ENCODE measurements around the gene CAMKV.

The CAMKV gene

DNA sequence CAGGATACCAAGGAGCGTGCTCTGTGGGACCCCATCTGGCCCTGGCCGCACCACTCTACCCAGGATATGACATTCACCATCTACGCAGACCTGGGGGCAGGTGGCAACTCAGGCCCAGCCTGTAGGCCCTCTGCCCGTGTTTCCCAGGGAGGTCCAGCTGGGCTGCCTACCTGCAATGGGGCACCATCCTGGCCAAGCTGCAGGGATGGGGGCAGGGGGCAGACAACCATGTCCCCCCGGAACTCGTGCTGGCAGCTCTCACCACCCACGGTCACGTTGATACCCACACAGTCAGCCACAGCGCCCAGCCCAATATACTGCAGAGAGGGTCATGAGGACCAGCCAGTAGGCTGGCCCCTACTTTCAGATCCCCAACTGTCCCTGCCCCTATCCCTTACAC lies 26.1 kb upstream of the CAMKV start:
- no peak for DNase-seq (ENCODE audit: low read depth)

DNA sequence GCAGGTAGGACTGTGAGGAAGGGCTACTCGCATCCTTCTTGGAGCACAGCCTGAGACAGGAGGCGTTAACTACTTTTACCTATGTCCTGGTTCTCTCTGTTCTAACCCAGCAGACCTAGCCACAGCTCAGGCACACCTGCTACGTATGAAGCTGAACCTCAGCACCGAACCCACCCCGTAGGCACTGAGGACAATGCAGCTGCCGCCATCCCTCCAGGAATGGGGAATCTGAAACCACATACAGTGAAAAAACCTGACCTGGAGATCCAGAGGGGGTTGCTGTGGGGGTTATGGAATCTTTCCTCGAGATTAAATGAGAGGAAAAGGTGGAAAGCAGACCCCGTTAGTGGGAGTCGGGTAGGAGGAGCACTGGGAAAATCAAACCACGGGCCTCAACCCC lies 19.6 kb upstream of the CAMKV start:
- DNase-seq (ENCODE audit: low read depth) = no peak

DNA sequence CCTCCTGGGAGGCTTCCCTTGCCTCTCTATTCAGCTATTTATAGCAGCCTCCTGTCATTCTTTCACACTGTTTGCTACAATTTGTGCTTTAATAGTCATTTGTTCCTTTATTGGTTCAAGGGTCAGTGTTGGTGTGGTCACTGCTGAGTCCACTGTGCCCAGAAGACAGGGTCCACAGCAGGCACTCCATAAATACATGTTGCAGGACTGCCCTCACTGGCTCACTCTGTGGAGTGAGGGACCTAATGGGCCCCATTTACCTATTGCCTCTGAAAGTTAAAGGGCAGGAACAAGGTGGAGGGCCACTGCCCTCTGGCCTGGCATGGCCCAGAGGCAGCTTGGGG lies 17.2 kb upstream of the CAMKV start:
- no peak for DNase-seq (ENCODE audit: low read depth)

DNA sequence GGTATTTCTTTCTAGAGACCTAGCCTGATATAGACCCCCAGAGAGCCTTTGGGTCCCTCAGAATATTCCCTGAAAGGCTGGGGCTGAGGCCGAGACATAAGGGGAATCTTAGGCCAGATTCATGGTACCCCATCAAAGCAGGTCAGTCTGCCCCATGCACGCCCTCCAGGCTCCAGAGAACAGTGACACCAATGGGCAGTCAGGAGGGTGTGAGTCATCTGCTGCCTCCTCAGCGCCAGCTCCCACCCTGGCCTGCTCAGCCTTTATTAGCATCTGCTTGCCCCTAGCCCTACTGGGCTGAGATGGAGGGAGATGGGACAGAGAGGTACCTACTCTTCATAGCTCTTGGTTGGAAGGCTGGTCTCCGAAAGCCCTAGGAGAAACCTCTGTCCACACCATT lies 14.3 kb upstream of the CAMKV start:
- DNase-seq (ENCODE audit: low read depth) = no peak

DNA sequence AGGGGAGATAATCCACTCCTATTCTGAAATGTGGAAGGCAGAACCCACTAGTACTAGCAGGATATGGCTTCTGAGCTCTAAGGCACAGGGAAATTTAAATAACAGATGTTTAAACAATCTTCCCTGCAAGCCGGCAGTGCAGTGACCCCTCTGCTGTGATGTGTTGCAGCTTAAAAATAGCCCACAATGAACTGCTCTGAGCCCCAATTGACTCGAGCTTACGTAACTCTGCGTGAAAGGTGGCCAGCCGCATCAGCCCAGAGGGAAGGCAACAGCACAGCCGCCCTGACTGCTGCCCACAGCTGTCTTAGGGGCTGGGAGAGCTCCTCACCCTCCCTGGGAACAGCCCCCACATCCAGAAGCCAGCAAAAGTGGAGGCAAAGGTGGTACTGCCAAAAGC lies 12.5 kb upstream of the CAMKV start:
- no peak for DNase-seq (ENCODE audit: low read depth)

DNA sequence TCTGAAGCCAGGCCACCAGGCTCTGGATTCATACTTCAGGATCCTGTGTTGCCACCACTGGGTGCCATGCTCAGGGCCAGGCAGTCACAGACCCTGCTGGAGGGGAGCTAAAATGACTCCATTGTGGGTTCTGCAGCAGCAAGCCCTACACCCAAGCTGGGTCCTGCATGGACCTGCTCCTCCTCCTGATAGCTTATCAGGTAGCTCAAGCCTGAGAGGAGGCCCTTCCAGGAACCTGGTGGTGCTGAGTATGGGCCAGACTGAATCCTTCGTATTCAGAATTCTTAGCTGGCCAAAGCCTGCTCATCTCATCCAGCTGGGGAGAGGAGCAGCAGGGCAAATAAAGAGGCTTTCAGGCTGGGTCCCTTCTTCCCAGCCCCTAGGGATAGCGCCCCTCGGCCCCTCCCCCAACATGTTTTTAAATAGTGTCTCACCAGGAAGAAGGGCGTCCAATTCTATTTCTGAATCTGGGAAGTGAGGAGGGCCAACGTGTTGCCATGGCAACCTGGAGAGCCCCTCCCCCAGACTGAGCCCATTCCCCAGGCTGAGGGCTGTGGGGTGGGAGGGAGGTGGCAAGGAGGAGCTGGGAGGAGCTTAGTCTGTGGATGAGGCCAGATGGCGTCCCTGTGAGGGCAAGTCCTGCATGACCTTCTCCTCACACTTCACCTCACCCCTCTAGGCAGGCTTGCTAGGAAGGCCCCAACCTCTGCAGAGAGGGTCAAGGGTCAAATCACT lies 11.0 kb upstream of the CAMKV start:
- DNase-seq (ENCODE audit: low read depth) = no peak

DNA sequence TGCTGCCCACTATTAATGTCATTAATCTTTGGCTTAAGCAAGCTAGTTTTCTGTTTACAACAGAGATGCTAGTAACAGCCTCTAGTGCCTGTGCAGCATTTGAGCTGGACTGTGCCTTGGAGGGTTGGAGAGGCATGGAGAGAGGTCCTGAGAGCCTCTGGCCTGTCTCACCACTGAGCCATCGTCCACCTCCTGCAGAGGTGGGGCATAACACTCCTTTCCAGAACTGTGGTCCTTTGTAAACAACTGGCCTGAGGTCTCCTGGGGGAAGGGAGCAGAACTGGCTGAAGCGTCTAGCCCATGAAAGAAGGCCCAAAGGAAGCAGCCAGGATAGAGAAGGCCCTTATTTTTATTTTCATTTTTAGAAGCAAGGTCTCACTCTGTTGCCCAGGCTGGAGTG lies 10.0 kb upstream of the CAMKV start:
- no peak for DNase-seq (ENCODE audit: low read depth)

DNA sequence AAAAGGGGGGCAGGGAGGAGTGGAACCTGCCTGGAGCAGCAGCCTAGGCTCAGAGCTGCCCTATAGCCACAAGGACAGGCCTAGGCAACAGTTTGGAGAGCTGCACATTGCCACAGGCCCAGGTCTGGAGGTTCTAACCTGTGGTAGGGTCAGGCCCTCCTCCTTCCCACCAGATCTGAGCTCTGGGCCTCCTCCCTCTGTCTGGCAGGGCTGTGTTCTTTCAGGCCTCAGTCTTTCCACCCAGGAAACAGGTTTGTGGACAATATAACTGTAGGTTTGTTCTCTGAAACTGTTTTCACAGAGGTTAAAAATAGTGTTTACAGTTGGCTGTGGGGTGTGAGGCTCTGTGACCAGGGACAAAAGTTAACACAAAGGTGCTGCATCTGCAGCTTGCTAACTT lies 9.0 kb upstream of the CAMKV start:
- DNase-seq (ENCODE audit: low read depth) = no peak

DNA sequence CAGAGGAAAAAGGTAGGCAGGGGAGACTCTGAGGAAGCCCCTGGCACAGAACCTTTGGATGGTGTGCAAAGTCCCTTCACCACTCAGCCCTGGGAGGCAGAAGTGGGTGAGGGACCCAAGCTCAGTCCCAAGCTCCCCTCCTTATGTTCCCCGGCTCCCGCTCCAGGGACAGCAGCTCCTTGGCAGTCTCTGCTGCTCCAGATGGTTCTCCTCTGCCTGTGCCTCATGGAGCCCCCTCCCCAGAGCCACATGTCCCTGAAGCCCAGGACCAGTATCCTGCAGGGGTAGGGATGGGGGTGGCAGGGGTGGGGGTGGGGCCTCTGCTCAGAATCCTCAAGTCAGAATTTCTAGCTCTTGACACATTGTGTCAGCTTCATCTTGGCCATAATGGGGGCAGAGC lies 8.0 kb upstream of the CAMKV start:
- no peak for DNase-seq (ENCODE audit: low read depth)

DNA sequence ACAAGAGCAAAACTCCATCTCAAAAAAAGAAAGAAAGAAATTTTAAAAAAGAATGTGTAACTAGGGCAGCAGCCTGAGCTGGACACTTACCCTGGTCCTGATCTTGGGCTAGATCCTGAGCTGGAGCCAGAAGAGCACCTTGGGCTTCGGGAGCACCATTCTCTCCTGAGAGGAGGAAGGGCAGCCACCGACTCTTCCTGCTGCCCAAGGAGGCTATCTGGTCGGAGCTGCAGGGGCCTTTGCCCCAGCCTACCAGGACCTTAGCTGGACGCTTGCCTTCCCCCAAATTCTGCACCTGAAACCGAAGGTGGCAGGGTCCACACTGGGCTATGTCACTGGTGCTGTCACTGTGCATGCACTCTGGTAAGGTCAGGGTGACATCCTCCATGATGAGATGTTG lies 6.9 kb upstream of the CAMKV start:
- DNase-seq (ENCODE audit: low read depth) = no peak

DNA sequence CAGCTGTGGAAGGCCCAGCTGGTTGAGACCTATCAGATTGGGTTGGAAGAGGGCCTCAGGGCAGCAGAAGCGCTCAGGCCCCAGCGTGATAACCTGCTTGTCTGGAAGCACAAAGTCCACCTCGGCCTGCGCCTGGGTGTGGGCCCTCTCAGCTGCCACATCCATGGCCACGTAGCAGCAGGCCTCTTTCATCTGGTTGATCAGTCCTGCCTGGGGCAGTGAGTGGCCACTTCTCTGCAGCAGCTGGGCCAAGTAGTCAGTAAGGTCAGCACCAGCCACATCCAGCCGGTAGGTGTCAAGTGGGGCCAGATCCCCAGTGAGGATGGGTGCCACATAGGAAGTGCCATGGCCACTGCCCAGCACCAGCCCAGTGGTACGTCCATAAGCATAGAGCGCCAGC lies 3.9 kb upstream of the CAMKV start:
- no peak for DNase-seq (ENCODE audit: low read depth)

DNA sequence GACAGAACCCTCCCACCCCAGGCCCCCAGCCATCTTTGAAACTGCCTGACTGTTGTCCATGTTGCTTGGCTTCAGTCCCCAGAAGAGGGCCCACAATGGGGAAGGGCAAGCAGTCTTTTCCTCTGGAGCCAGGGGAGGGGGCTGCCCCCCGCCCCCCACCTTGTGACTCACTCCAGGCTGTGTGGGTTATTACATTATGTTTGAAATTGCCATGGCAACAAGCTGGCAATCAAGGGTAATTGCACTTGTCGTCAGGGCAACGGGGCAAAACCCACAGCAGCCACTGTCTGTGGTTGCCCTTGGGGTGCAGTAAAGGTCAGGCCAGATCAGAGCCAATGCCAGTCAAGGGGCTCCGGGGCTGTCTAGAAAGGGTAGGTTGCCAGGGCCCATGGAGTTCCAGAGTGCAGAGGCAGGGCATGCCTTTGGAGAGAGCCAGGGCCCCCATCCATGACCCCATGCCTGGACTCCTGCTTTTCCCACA lies 3.1 kb upstream of the CAMKV start:
- DNase-seq (ENCODE audit: low read depth) = no peak

DNA sequence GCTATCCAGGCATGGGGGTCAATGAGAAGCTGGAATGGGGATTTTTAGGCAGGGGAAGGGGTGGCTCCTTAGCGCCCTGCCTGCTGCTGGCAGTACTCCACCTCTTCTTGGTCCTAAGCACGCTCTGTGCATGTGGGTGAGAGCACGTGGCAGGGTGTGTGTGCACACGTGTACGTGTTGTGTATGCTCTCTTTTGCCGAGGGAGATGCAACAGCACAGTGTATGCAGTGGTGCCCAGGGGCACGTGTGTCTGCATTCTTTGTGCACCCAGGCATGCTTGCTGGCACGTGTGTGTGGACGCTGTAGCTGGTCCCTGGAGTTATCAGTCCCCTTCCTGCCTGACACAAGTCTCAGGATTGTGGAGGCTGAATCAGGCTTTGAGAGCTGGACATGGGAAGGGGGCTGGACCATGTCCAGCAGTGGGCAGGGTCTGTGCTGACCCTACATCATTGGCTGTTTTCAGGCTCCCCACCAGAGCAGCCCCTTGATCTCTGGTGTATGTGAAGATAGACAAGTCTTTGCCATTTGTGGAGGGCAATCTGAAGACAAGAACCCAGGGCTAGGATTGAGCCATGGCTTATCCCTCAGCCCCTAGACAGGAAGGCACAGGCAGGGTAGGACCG lies 1.9 kb upstream of the CAMKV start:
- no peak for DNase-seq (ENCODE audit: low read depth)

DNA sequence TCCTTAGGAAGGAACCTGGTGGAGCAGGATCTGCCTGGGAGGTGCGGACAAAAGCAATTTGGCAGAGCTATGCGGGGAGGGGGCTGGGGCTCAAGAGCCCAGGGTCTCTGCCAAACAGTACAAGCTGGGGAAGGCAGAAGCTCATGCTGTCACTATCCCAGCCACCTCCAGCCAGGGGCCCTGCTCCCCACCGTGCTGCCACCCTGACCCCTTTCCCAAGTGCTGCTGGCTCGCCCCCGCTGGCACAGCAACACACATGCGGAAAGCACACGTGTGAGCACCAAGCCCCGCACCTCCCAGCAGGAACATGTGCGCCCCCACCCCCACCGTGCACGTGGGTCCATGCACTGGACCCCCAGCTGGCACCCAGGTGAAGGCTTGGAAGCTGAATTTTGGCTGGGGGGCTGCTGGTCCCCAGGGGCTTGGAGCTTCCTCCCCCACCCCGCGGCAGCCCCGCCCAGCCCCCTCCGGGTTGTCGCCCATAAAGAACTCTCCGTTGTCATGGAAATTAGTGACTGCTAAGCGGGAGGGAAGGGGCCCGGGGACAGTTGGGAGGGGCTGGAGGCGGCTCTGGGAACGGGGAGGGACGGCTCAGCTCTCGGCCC lies 742 bp downstream of the CAMKV start:
- DNase-seq (ENCODE audit: low read depth) = no peak

DNA sequence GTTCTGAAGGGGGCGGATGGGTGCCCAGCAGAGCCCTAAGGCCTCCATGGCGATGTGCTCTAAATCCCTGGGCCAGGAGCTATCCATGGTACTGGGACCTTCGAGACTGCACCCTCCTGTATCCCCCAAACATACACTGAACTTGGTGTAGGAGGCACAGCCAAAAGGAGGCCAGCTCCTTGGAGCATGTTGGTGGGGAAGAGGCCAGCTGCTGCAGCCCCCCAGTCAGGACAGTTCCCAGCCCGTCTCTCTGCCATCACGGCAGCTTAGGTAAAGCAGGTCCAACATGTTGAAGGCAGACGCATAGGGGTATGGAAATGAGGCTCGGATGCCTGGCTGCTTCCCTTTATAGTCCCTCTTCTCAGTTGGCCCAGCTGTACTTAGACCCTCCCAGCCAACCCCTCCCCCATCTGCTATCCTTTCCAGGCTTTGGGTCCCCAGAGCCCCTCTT lies 1.8 kb downstream of the CAMKV start:
- no peak for DNase-seq (ENCODE audit: low read depth)

DNA sequence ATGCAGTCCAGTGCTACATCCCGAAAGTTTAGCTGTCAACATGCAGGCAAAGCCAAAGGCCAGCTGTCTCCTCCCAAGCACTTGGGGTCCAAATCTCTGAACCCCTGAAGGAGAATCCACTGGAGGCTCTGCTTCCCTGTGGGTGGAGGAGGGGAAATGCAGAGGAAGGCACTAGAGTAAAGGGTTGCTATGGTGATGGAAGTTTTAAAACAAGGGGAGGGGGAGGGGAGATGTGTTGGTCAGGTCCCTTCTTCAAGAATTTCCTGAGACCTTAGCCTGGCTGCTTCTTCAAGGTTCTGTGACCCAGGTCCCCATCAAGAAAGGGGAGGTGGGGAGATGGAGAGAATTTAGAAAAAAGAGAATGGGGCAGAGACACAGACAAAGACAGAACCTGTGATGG lies 2.3 kb downstream of the CAMKV start:
- no peak for DNase-seq (ENCODE audit: low read depth)

DNA sequence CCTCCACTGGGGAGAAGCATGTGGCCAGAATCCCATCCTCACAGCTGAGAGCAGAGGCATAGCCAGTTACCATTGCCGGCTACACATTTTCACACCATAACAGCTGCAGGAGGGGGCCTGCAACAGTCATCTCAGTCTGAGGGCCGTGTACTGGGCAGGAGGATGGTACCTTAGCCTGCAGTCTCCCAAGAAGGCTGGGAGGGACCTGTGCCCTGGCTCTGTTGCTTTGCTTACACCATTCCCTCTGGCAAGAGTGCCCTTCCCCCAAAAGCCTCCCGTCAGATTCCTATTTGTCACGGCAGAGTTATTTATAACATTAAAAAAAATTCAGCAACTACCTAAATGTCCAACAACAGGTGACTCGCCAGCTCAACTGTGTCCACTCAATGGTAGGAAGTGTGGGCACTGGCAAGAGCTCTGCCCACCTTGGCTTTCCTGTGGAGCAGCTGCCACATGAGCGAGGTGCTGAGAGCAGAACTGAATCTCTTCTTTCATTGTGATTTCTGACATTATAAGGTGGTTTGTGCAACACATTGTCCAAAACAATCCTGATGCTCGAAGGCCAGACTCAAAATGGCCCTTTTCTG lies 4.4 kb downstream of the CAMKV start:
- no peak for DNase-seq (ENCODE audit: low read depth)

DNA sequence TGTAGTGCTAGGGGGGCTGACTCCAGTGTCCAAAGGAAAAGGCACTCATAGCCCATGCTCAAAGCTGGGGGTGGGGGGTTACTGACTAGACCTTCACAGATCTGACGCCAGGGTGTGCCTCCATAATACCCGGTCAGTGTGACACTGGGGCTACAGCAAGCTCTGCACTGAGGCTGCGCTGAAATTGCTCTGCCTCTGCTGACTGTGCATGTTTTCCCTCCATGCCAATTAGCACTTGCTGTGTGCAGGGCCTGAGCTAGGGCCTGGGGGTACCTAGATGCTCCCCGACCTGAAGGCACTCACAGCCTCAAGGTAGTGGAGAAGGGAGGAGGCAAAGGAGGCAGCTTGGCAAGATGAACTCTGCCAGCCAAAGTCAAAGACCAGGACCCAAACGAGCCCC lies 5.2 kb downstream of the CAMKV start:
- no peak for DNase-seq (ENCODE audit: low read depth)

DNA sequence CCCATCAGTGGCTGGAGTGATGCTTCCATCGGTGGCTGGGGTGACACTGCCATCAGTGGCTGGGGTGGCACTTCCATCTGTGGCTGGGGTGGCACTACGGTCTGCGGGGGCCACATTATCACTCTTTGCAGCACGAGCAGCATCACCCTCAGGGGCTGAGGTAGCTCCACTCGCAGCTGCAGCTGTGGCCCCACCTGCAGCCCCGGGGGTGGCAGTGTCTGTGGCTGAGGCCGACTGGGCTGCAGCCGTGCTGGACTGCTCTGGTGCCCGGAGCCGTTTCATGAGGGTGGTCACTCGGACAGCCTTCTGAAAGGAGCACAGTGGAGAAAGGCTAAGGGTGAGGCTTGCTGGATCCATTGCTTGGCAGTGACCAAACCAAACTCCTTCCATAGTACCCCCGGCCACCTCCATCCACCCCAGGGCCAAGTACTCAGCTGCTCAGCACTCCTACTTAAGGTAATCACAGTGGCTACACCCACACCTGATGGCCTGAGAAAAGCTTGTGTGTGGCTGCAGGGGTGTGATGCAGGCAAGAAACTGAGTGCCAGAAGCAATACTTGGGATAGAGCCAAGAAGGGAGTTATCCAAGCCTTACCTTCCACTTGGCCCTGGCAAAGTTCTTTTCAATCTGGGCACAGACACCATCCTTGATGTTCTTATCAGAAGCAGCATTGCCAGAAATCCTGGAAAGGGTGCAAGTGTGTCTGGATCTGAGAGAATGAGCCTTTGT lies 10.0 kb downstream of the CAMKV start:
- DNase-seq (ENCODE audit: low read depth) = no peak

DNA sequence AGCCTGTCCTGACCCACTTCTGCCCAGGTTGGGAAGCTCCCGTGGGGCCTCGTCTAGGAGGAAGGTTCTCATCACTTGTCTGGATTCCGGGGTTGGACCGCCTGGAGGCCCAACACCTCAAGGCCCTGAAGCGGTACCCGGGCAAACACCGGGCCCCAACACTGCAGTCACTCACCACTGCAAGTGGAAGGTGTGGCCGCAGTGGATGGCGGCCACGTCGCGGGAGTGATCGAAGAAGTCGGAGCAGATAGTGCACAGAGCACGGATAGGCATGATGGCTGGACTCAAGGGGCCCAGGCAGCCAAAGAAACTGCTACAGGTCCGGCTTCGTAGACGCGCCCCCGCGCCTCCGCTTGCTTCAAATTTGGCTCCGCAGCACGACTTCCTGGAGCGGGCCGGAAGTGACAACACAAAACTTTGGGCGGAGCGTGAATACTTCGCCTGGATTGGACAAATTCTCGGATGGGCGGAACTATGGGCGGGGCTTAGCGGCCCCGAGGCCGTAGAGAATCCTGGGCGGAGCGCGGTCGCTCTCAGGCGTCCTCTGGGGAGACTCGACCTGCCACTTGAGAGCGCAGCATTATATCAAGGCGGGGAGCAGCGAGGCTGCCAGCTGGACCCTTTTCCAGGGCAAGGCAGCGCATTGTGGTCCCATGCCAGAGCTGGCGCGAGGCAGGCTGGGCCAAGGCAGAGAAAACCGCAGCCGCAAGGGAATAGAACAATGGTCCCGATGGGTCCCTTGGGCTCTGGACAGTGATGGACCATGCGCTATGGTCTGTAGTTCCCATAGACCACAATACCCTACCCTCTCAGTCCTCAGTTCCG lies 13.3 kb downstream of the CAMKV start, which contains the start of gene TRAIP:
TSS of gene TRAIP (minus strand) at position 384 of the 825 bp plus-strand sequence. CDS start at position 273, 111 bp downstream.
- DNase-seq (ENCODE audit: low read depth) = peak; percentile 85

DNA sequence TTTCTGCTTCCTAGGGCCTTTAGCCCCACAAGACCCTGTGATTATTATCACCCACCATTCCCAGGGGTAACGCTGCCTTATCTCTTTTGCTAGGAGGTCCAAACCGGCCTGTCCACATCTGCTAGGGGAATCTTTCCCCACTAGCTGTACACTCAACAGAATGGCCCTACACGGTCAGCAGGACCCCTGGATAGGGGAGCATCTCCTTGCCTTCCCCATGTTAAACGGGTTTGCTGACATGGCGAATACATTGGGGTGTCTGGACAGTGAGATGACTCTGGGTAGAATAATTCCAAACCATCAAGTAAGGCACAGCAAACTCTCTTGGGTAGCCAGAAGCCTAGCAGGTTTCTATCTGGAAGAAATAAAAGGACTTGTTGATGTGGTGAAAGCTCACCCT lies 14.0 kb downstream of the CAMKV start:
- no peak for DNase-seq (ENCODE audit: low read depth)

DNA sequence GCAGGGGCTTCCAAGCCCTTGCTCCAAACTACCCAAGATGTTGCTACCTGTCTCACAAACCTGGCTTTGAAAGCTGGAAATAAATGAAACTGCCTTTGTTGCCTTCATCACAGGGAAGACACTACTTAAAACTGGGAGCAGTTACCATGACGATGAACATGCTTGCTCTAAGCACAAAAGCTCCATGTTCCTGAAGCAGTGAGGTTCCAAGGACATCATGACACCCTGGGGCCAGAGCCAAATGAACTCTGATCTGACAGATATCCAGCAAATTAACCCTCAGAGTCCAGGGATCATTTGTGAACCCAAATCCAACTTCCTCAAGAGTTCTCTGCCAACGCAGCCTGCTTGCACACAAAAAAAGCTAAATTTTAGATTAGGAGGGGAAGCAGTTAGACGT lies 24.0 kb downstream of the CAMKV start:
- no peak for DNase-seq (ENCODE audit: low read depth)
